GM10847 (cell line): ENCODE results near the gene FOXO1.

Experiments used
- POLR2A ChIP-seq: IDR thresholded peaks from 2 replicates; pipeline ENCODE4 v1.6.1; 2011; ENCODE audit not compliant: insufficient read length; ENCODE audit errors: extremely low read depth

FOXO1 gene

GRCh38 chr13:40666045-40666932, at the start of gene FOXO1:
FOXO1 (minus strand) TSS chr13:40666641; CDS start chr13:40666212, 429 bp downstream.
- peak; percentile 85 for TF ChIP-seq POLR2A

- TF ChIP-seq POLR2A = no peak
Observed at GRCh38 chr13:40706439-40706838, 40.0 kb upstream of the FOXO1 start.

GRCh38 chr13:40697711-40698110, 31.3 kb upstream of the FOXO1 start:
- no peak for TF ChIP-seq POLR2A

GRCh38 chr13:40694426-40694825, 28.0 kb upstream of the FOXO1 start:
- TF ChIP-seq POLR2A = no peak

- TF ChIP-seq POLR2A = no peak
Observed at GRCh38 chr13:40692946-40693345, 26.5 kb upstream of the FOXO1 start.

- TF ChIP-seq POLR2A = no peak
Observed at GRCh38 chr13:40688781-40689180, 22.3 kb upstream of the FOXO1 start.

- no peak for TF ChIP-seq POLR2A
Observed at GRCh38 chr13:40682449-40683240, 16.2 kb upstream of the FOXO1 start.

- TF ChIP-seq POLR2A = no peak
Observed at GRCh38 chr13:40681341-40682146, 15.1 kb upstream of the FOXO1 start.

- TF ChIP-seq POLR2A = no peak
Observed at GRCh38 chr13:40680659-40681323, 14.3 kb upstream of the FOXO1 start.

- no peak for TF ChIP-seq POLR2A
Observed at GRCh38 chr13:40679480-40679985, 13.1 kb upstream of the FOXO1 start.

GRCh38 chr13:40677064-40677463, 10.6 kb upstream of the FOXO1 start:
- TF ChIP-seq POLR2A = no peak

- no peak for TF ChIP-seq POLR2A
Observed at GRCh38 chr13:40676007-40676406, 9.6 kb upstream of the FOXO1 start.

GRCh38 chr13:40673414-40673813, 7.0 kb upstream of the FOXO1 start:
- TF ChIP-seq POLR2A = no peak

GRCh38 chr13:40672765-40673397, 6.4 kb upstream of the FOXO1 start:
- no peak for TF ChIP-seq POLR2A
